SH-SY5Y (cell line): ENCODE measurements around the gene USP27X.

Experiments
- GATA2 ChIP-seq: IDR thresholded peaks from 2 replicates; pipeline ENCODE4 v1.6.1; 2011; ENCODE audit warnings: mild to moderate bottlenecking, low read depth, low read length
- GATA3 ChIP-seq: IDR thresholded peaks from 2 replicates; pipeline ENCODE4 v1.6.1; 2011; ENCODE audit warnings: low read depth, mild to moderate bottlenecking, low read length, moderate library complexity

DNA sequence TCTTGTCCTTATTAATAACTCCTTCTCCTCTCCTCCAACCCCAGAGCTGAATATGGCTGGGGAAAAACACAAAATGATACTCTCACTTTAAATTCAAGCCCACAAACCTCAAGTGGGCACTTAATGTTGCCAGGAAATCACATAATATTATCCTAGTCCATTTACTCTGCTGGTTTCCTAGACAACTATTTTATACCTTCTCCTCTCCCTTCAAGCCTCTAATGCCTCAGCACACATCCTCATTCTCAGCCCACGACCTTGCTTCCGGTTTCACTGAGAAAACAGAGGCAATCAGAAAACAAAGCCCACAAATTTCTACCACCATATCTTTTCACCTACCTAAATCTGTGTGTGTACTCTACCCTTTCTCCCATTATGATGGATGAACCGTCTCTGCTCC is 31.1 kb downstream of the USP27X start:
- TF ChIP-seq GATA2 (no peak), GATA3 (no peak)
